Heart right ventricle (tissue), 16 donors: Measurements from ENCODE around the gene RFX2. TPM values are rescaled to one million over a fixed set of nuclear protein-coding genes. Genes with fewer than 3 reads are reported as not detected.

ENCODE experiments used
- ATAC-seq, 8 donors: fragments of 200-7000 bp; cut with Tn5 transposase; one replicate each; pipeline ENCODE4 v1.9.1; 2020; ENCODE audit warnings: mild to moderate bottlenecking in 8 of 8, moderate library complexity in 8 of 8, moderate number of reproducible peaks in 1 of 8
- DNase-seq, 2 donors: peaks; one replicate each; pipeline ENCODE4 v3.0.0-alpha.2; 2020
- H3K27ac ChIP-seq, 10 donors: fragments of 200-600 bp; sonication (generic) in 2 of 10; one replicate each; pipeline versions ENCODE4 v1.5.0 to v1.8.0; 2020 to 2022; ENCODE audit warnings: mild to moderate bottlenecking in 3 of 10
- H3K27me3 ChIP-seq, 7 donors: fragments of 200-600 bp; one replicate each; pipeline ENCODE4 v1.8.0; 2021 to 2022; ENCODE audit warnings: mild to moderate bottlenecking in 2 of 7
- H3K36me3 ChIP-seq, 9 donors: fragments of 200-600 bp; sonication (generic) in 1 of 9; one replicate each; pipeline versions ENCODE4 v1.5.0 to v1.8.0; 2020 to 2022; ENCODE audit warnings: mild to moderate bottlenecking in 2 of 9
- H3K4me1 ChIP-seq, 9 donors: fragments of 200-600 bp; sonication (generic) in 1 of 9; one replicate each; pipeline versions ENCODE4 v1.5.0 to v1.8.0; 2020 to 2022; ENCODE audit warnings: mild to moderate bottlenecking in 4 of 9
- H3K4me3 ChIP-seq, 10 donors: fragments of 200-600 bp; sonication (generic) in 2 of 10; one replicate each; pipeline versions ENCODE4 v1.5.0 to v1.8.0; 2020 to 2022; ENCODE audit warnings: mild to moderate bottlenecking in 7 of 10, moderate library complexity in 2 of 10
- H3K9me3 ChIP-seq, 11 donors: fragments of 200-600 bp in 10 of 11; sonication (generic) in 2 of 11; one replicate each; pipeline versions ENCODE4 v1.5.0 to v1.8.0; 2013 to 2022; ENCODE audit warnings: mild to moderate bottlenecking in 2 of 11, control low read depth in 1 of 11, moderate library complexity in 1 of 11
- CTCF ChIP-seq, 9 donors: fragments of 200-600 bp; sonication (generic) in 2 of 9; IDR thresholded peaks; one replicate each; pipeline versions ENCODE4 v1.5.0 to v1.8.0; 2021 to 2022; ENCODE audit warnings: antibody characterized with exemption in 9 of 9, mild to moderate bottlenecking in 5 of 9, moderate library complexity in 1 of 9
- WGBS, 2 donors: extraction: QIAGEN DNeasy Blood & Tissue Kit; methylation state at CpG; one replicate each; pipeline ENCODE4 v1.1.7; 2013; ENCODE audit warnings: inconsistent platforms in 1 of 2; 5-methylcytosine and 5-hydroxymethylcytosine counted together
- intact Hi-C, 10 donors: fragments of 100-400 bp; cut with DNase I; formaldehyde crosslinking; loops; one replicate each; pipeline versions ENCODE4 v1.11.1 to v1.14.2; 2022
- polyA plus RNA-seq, 2 donors: library from polyadenylated mRNA; stranded (reverse); fragments of 200-250 nt; gene quantifications; one replicate each; pipeline ENCODE4 v1.2.3, GENCODE V29; 2013
- total RNA-seq, 10 donors: library from RNA; stranded (reverse); fragmentation: NEBNext Ultra II Directional in 3 of 10; extraction: Animal tissue kit (Norgen Biotek cat#: 25700) in 3 of 10; gene quantifications; one replicate each; pipeline versions ENCODE4 v1.2.1 to v1.2.4, GENCODE V29; 2021 to 2023
- donor health status: Arrhythmogenic right ventricular cardiomyopathy.
- donor health status: ischemic (EF 13 %, LVEDD 7.1; RV severe dilation, severe dysfunction).
- donor health status: healthy with polysubstance abuse.
- donor health status: DM: no; HTN: yes; CAD: no.
- donor health status: DM: no; HTN: no; CAD: no.
- donor health status: ischemic (EF 25% LVEDD 6.9; RV normal size, moderate dysfunction).
- donor health status: ischemic (EF 25% LVEDD 5.7; RV mildly dilated, moderate dysfunction).
- donor health status: healthy.
- donor health status: DM: yes; HTN: yes; CAD: no.
- donor health status: Ischemic cardiomyopathy.
- donor health status: ischemic (EF 35%, LVEDD 5.7; RV mildly dilated, moderate dysfunction).
- donor health status: nonischemic (EF 11% LVEDD 7.7; RV severe dilation, severe dysfunction).
- donor health status: DM: yes; HTN: yes; CAD: no.
- donor health status: PGD.
- donor health status: ischemic (EF 29% LVEDD 5.4; RV normal size, mild dysfunction).
- donor health status: nonischemic (EF 23%, LVEDD 6.1; RV moderate dilation, normal function).

RFX2 gene
- total and polyA plus RNA-seq, 12 donors, result 4.2 to 17.4 (median 5.2) TPM

- H3K9me3 ChIP-seq, result no peaks in the 10 kb centered on the region
- no peak for ATAC-seq
- no peak overlapping the region for H3K4me3 ChIP-seq
- H3K4me1 ChIP-seq, result peaks cover 3 to 21% (median 16%) of the 10 kb centered on the region in 9 donors
- intact Hi-C loops, result no loop called here
- no peak for DNase-seq
- no peak for TF ChIP-seq CTCF (IDR thresholded peaks at IDR 0.05)
- H3K36me3 ChIP-seq, result peaks cover 0 to 34% (median 8%) of the 10 kb centered on the region in 9 donors
- H3K27me3 ChIP-seq, result no peaks in the 10 kb centered on the region
- H3K27ac ChIP-seq, result no peak overlapping the region
- 96 to 98% methylated on average over 16 of the region's 16 CpGs for WGBS, 2 donors
Measured at GRCh38 chr19:5995606-5996005, 114.7 kb downstream of the RFX2 start.

- no peak for TF ChIP-seq CTCF (IDR thresholded peaks at IDR 0.05)
- ATAC-seq (no peak), DNase-seq (no peak)
- H3K4me1 ChIP-seq, result peaks cover 3 to 21% (median 16%) of the 10 kb centered on the region in 9 donors
- peaks cover 0 to 26% (median 0%) of the 10 kb centered on the region in 9 donors for H3K36me3 ChIP-seq
- H3K4me3 ChIP-seq, result peak overlapping the region in 3 of 10 donors; percentile 12 to 26 (median 16)
- H3K9me3 ChIP-seq, result no peaks in the 10 kb centered on the region
- H3K27ac ChIP-seq, result peak overlapping the region in 5 of 10 donors; percentile 20 to 48 (median 34)
- 93 to 94% methylated on average over 29 of the region's 29 CpGs for WGBS, 2 donors
- intact Hi-C loops, result no loop called here
- no peaks in the 10 kb centered on the region for H3K27me3 ChIP-seq
Measured at GRCh38 chr19:5994405-5995165, 115.7 kb downstream of the RFX2 start.

GRCh38 chr19:5993648-5994358 lies 116.5 kb downstream of the RFX2 start:
- H3K36me3 ChIP-seq, result peaks cover 0 to 18% (median 0%) of the 10 kb centered on the region in 9 donors
- TF ChIP-seq CTCF (IDR thresholded peaks at IDR 0.05), result no peak
- ATAC-seq (peak; percentile 31 to 85 (median 50)), DNase-seq (peak; percentile 59 to 75)
- H3K9me3 ChIP-seq, result no peaks in the 10 kb centered on the region
- H3K4me1 ChIP-seq, result peaks cover 3 to 21% (median 16%) of the 10 kb centered on the region in 9 donors
- intact Hi-C loops, result no loop called here
- H3K27ac ChIP-seq, result peak overlapping the region in 7 of 10 donors; percentile 20 to 48 (median 26)
- peak overlapping the region in 7 of 10 donors; percentile 7 to 31 (median 16) for H3K4me3 ChIP-seq
- H3K27me3 ChIP-seq, result no peaks in the 10 kb centered on the region
- 32 to 33% methylated on average over 30 of the region's 30 CpGs for WGBS, 2 donors

- no peak overlapping the region for H3K27ac ChIP-seq
- peaks cover 0 to 16% (median 0%) of the 10 kb centered on the region in 9 donors for H3K36me3 ChIP-seq
- ATAC-seq, result no peak
- H3K4me3 ChIP-seq, result peak overlapping the region in 3 of 10 donors; percentile 16 to 31 (median 24)
- TF ChIP-seq CTCF (IDR thresholded peaks at IDR 0.05), result no peak
- no peak for DNase-seq
- H3K27me3 ChIP-seq, result no peaks in the 10 kb centered on the region
- intact Hi-C loops, result no loop called here
- WGBS, 2 donors, result 60 to 63% methylated on average over 13 of the region's 13 CpGs
- H3K9me3 ChIP-seq, result no peaks in the 10 kb centered on the region
- peaks cover 3 to 21% (median 16%) of the 10 kb centered on the region in 9 donors for H3K4me1 ChIP-seq
Measured at GRCh38 chr19:5993201-5993600, 117.1 kb downstream of the RFX2 start.
